Pericardium fibroblast (primary cell): ENCODE data around the gene ACVR1C. TPM values are rescaled to one million over a fixed set of nuclear protein-coding genes. Genes with fewer than 3 reads are reported as not detected.

Source experiments
- total RNA-seq: library from RNA; depleted of rRNA; stranded (reverse); fragments of >200 nt; gene quantifications from 2 replicates; pipeline ENCODE4 v1.2.3, GENCODE V29; 2015

Gene ACVR1C
- 0.09 TPM in 1 of 2 replicates, not detected in the other for total RNA-seq

GRCh38 chr2:157628477-157629415 is at the start of gene ACVR1C:
ACVR1C (minus strand) TSS chr2:157628864; CDS start chr2:157628644, 220 bp downstream.

Other genes starting within 250 kb of the ACVR1C start
- not detected in 2 replicates for gene CYTIP, start 184.8 kb downstream of the ACVR1C start, total RNA-seq
- 23.2 and 29.6 TPM in 2 replicates for gene ACVR1, start 247.5 kb upstream of the ACVR1C start, total RNA-seq